Fibroblast of lung (primary cell): Measurements from ENCODE around the gene ZBTB12.

ENCODE experiments used
- CTCF ChIP-seq, 2 donors: IDR thresholded peaks in 1 of 2; conservative IDR thresholded peaks in 1 of 2; 1 replicate in 1 of 2; 2 replicates in 1 of 2; pipeline ENCODE4 v1.5.1; 2011 to 2012; ENCODE audit warnings: low read length in 2 of 2, control low read depth in 1 of 2, inconsistent platforms in 1 of 2, low read depth in 1 of 2, mild to moderate bottlenecking in 1 of 2
- EZH2 ChIP-seq: IDR thresholded peaks from 2 replicates; pipeline ENCODE4 v1.5.1; 2012; ENCODE audit warnings: low read length, control low read depth, mild to moderate bottlenecking; ENCODE audit errors: missing control alignments

- peak; percentile 65 to 67 for TF ChIP-seq CTCF (conservative IDR thresholded peaks at IDR 0.05 in 1 of 2, IDR thresholded peaks at IDR 0.05 in 1 of 2; ENCODE audit: low read depth in 1 of 2, low read length in 2 of 2)
- no peak for TF ChIP-seq EZH2
Observed at GRCh38 chr6:31888276-31889258, 13.3 kb downstream of the ZBTB12 start.
